ENCODE measurements around the gene GDF9. TPM values are rescaled to one million over a fixed set of nuclear protein-coding genes. Genes with fewer than 3 reads are reported as not detected.

Gene GDF9
- total and polyA plus RNA-seq, 11 donors: 0.10 to 1.00 (median 0.42) TPM; not detected in 1

- peak in 4 of 5 donors; percentile 55 to 68 (median 60) for DNase-seq
Measured at GRCh38 chr5:132877938-132878337, 11.7 kb upstream of the GDF9 start.

GRCh38 chr5:132877466-132877865 lies 11.2 kb upstream of the GDF9 start:
- TF ChIP-seq POLR2A (IDR thresholded peaks at IDR 0.05): no peak
- TF ChIP-seq CTCF (IDR thresholded peaks at IDR 0.05): no peak
- ATAC-seq (peak; percentile 45 to 67 (median 54)), DNase-seq (no peak)
- intact Hi-C loops (cut with DNase I): no loop called here
- Histone ChIP-seq H3K27ac (peak overlapping the region in 9 of 12 donors; percentile 3 to 63 (median 26)), H3K9me3 (no peaks in the 10 kb centered on the region), H3K4me1 (peaks cover 0 to 41% (median 18%) of the 10 kb centered on the region in 12 donors), H3K27me3 (no peaks in the 10 kb centered on the region), H3K4me3 (no peak overlapping the region), H3K36me3 (peaks cover 0 to 81% (median 66%) of the 10 kb centered on the region in 9 donors)
- WGBS, 4 donors: 61 to 69% (median 65%) methylated on average over 2 of the region's 2 CpGs

More at GRCh38 chr5:132877938-132878337, 11.7 kb upstream of the GDF9 start:
- TF ChIP-seq CTCF (IDR thresholded peaks at IDR 0.05): no peak
- TF ChIP-seq POLR2A (IDR thresholded peaks at IDR 0.05): no peak
- peak; percentile 85 to 92 (median 88) for ATAC-seq
- Histone ChIP-seq H3K9me3 (no peaks in the 10 kb centered on the region), H3K4me1 (peaks cover 0 to 36% (median 14%) of the 10 kb centered on the region in 12 donors), H3K4me3 (no peak overlapping the region), H3K27me3 (no peaks in the 10 kb centered on the region), H3K36me3 (peaks cover 0 to 84% (median 71%) of the 10 kb centered on the region in 9 donors), H3K27ac (peak overlapping the region in 9 of 12 donors; percentile 3 to 63 (median 26))
- WGBS, 4 donors: 42 to 46% (median 43%) methylated on average over 3 of the region's 3 CpGs
- intact Hi-C loops (cut with DNase I): no loop called here

GRCh38 chr5:132876020-132876759 lies 9.9 kb upstream of the GDF9 start:
- 89 to 95% (median 92%) methylated on average over 1 of the region's 1 CpG for WGBS, 4 donors
- Histone ChIP-seq H3K27me3 (no peaks in the 10 kb centered on the region), H3K4me1 (peaks cover 0 to 51% (median 26%) of the 10 kb centered on the region in 12 donors), H3K36me3 (peaks cover 0 to 74% (median 59%) of the 10 kb centered on the region in 9 donors), H3K27ac (peak overlapping the region in 8 of 12 donors; percentile 3 to 63 (median 26)), H3K4me3 (no peak overlapping the region), H3K9me3 (no peaks in the 10 kb centered on the region)
- ATAC-seq: no peak
- intact Hi-C loops (cut with DNase I): no loop called here
- TF ChIP-seq POLR2A (IDR thresholded peaks at IDR 0.05) (no peak), CTCF (IDR thresholded peaks at IDR 0.05) (no peak)
- no peak for DNase-seq

- peaks cover 0 to 53% (median 26%) of the 10 kb centered on the region in 12 donors for H3K4me1 ChIP-seq
Measured at GRCh38 chr5:132873930-132874271, 7.6 kb upstream of the GDF9 start.

More at GRCh38 chr5:132873930-132874271, 7.6 kb upstream of the GDF9 start:
- WGBS, 4 donors: 92 to 100% (median 95%) methylated on average over 3 of the region's 3 CpGs
- intact Hi-C loops (cut with DNase I): no loop called here
- H3K27ac ChIP-seq: peak overlapping the region in 8 of 12 donors; percentile 3 to 87 (median 62)
- no peak for DNase-seq
- TF ChIP-seq CTCF (IDR thresholded peaks at IDR 0.05) (no peak), POLR2A (IDR thresholded peaks at IDR 0.05) (no peak)
- H3K27me3 ChIP-seq: no peaks in the 10 kb centered on the region
- H3K36me3 ChIP-seq: peaks cover 0 to 74% (median 59%) of the 10 kb centered on the region in 9 donors
- no peak overlapping the region for H3K4me3 ChIP-seq
- H3K9me3 ChIP-seq: no peaks in the 10 kb centered on the region
- ATAC-seq: no peak

All from heart left ventricle (tissue), 16 donors.